ENCODE data around the gene PDGFB. TPM values are rescaled to one million over a fixed set of nuclear protein-coding genes. Genes with fewer than 3 reads are reported as not detected.

Gene PDGFB
- total RNA-seq, 1 donor from 2014 or later: 19.9 TPM

Other genes starting within 250 kb of the PDGFB start
- gene APOBEC3C, start 230.7 kb downstream of the PDGFB start, total RNA-seq: 31.1 TPM
- gene APOBEC3D, start 223.9 kb downstream of the PDGFB start, total RNA-seq: 1.0 TPM
- 4.4 TPM for gene APOBEC3F, start 204.1 kb downstream of the PDGFB start, total RNA-seq
- gene APOBEC3G, start 167.7 kb downstream of the PDGFB start, total RNA-seq: 3.9 TPM
- gene APOBEC3H, start 147.7 kb downstream of the PDGFB start, total RNA-seq: 0.40 TPM
- gene CBX7, start 92.3 kb downstream of the PDGFB start, total RNA-seq: 79.2 TPM
- 319 TPM for gene RPL3, start 74.6 kb upstream of the PDGFB start, total RNA-seq
- gene SYNGR1, start 105.0 kb upstream of the PDGFB start, total RNA-seq: 41.3 TPM
- gene TAB1, start 154.8 kb upstream of the PDGFB start, total RNA-seq: 18.4 TPM
- 6.3 TPM for gene MGAT3, start 212.0 kb upstream of the PDGFB start, total RNA-seq

Data from left ventricle myocardium superior (tissue), 1 donor.